GM12875 (cell line): ENCODE measurements around the gene MTCL1.

Source experiments
- H3K4me3 ChIP-seq: one replicate; pipeline ENCODE4 v1.5.1; 2011; ENCODE audit warnings: low read depth, low read length, control low read depth
- TF ChIP-seq, protein P1 (sequence below): IDR thresholded peaks from 2 replicates; pipeline ENCODE4 v1.5.1; 2011; ENCODE audit warnings: low read depth, mild to moderate bottlenecking, control low read depth, inconsistent platforms, low read length, moderate library complexity, borderline replicate concordance; ENCODE audit not compliant: insufficient read depth

MTCL1 gene

GRCh38 chr18:8830067-8831060 lies 125.0 kb downstream of the MTCL1 start:
- no peak overlapping the region for H3K4me3 ChIP-seq
- TF ChIP-seq, protein P1, sequence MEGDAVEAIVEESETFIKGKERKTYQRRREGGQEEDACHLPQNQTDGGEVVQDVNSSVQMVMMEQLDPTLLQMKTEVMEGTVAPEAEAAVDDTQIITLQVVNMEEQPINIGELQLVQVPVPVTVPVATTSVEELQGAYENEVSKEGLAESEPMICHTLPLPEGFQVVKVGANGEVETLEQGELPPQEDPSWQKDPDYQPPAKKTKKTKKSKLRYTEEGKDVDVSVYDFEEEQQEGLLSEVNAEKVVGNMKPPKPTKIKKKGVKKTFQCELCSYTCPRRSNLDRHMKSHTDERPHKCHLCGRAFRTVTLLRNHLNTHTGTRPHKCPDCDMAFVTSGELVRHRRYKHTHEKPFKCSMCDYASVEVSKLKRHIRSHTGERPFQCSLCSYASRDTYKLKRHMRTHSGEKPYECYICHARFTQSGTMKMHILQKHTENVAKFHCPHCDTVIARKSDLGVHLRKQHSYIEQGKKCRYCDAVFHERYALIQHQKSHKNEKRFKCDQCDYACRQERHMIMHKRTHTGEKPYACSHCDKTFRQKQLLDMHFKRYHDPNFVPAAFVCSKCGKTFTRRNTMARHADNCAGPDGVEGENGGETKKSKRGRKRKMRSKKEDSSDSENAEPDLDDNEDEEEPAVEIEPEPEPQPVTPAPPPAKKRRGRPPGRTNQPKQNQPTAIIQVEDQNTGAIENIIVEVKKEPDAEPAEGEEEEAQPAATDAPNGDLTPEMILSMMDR = no peak

GRCh38 chr18:8831112-8831511 lies 125.8 kb downstream of the MTCL1 start:
- TF ChIP-seq, protein P1 = no peak
- no peak overlapping the region for H3K4me3 ChIP-seq

DNA sequence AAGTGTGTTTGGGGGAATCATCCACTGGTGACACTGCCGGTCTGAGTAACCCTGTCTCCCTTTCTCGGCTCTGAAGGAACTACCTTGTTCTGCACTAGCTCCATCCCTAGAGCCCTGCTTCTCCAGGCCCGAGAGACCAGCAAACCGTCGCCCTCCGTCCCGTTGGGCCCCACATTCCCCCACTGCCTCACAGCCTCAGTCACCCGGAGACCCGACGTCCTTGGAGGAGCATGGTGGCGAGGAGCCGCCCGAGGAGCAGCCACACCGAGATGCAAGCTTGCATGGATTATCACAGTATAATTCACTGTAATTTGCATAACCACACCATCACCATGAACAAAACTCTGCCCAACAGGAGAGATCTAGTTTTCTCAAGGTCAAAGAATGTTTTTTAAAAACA lies 126.2 kb downstream of the MTCL1 start:
- TF ChIP-seq, protein P1 = no peak
- no peak overlapping the region for H3K4me3 ChIP-seq

DNA sequence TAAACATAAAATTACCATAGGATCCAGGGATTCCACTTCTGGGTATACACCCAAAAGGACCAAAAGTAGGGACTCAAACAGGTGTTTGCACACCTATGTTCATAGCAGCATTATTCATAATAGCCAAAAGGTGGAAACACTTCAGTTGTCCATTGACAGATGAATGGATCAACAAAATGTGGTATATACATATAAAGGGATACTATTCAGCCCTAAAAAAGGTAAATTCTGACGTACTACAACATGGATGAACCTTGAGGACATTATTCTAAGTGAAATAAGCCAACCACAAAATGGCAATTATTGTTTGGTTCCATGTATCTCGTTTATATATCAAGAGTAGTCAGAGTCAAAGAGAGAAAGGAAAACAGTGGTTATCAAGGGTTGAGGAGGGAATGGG lies 128.1 kb downstream of the MTCL1 start:
- TF ChIP-seq, protein P1 = no peak
- H3K4me3 ChIP-seq = no peak overlapping the region

GRCh38 chr18:8834881-8835280 lies 129.5 kb downstream of the MTCL1 start:
- TF ChIP-seq, protein P1 = no peak
- no peak overlapping the region for H3K4me3 ChIP-seq

DNA sequence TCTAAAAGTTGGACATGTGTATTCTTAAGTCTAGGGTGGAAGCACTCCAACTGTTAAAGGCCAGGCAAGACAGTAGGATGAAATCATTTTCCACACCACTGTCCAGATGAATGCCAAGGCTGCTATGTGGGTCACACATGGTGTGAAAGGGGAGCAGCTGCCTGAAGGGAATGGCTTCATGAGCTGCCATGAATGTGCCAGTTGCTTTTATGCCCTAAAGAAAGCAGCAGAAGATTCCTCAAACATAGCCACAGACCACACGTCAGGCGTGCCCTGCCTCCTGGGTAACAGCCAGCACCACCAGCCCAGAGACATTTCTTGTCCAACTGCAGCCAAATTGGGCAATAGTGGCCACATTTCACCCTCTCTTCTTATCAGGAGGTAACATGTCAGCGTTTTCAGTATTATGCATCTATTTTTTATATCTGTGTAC lies 130.2 kb downstream of the MTCL1 start:
- H3K4me3 ChIP-seq = no peak overlapping the region

DNA sequence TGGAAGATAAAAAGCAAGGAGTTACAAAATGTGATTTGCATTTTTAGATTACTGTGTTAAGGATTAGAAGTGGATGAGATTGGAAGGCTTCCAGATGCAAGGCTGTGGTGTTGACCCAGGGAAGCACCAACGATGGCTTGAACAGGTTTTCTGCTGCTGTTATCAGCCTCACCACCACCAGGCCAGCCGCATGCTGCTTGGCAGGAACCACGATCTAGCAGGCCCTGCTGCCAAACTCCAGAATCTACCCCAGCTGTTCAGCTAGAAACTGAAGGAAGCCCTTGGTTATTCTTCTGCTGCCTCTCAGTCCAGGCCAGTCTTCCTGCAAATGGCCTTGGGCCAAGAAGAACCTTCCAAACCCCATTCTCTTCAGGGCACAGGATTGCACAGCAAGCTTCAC lies 133.9 kb downstream of the MTCL1 start:
- TF ChIP-seq, protein P1 = no peak

More for the DNA sequence above, 130.2 kb downstream of the MTCL1 start:
- TF ChIP-seq, protein P1 = no peak

More for the DNA sequence above, 133.9 kb downstream of the MTCL1 start:
- no peak overlapping the region for H3K4me3 ChIP-seq
